Small intestine (tissue), 7 donors: ENCODE results near the gene UBR4. TPM values are rescaled to one million over a fixed set of nuclear protein-coding genes. Genes with fewer than 3 reads are reported as not detected.

Experiments used
- DNase-seq, 2 donors: peaks; one replicate each; pipeline versions ENCODE4 v3.0.0 to v3.0.0-alpha.2; 2013
- FAIRE-seq: peaks from 2 replicates; lab custom pipeline; 2012; peaks lifted over from hg19 to GRCh38; lab: Jason Lieb, UNC
- H3K27ac ChIP-seq, 3 donors: one replicate each; pipeline ENCODE4 v1.5.1; 2013; ENCODE audit warnings: low read length in 2 of 3, mild to moderate bottlenecking in 2 of 3, control low read depth in 1 of 3, inconsistent platforms in 1 of 3, low read depth in 1 of 3, moderate library complexity in 1 of 3
- H3K27me3 ChIP-seq, 3 donors: one replicate each; pipeline ENCODE4 v1.6.1; 2013; ENCODE audit warnings: low read length in 3 of 3, inconsistent platforms in 1 of 3; ENCODE audit not compliant: control insufficient read depth in 3 of 3, insufficient read depth in 3 of 3
- H3K36me3 ChIP-seq, 3 donors: one replicate each; pipeline ENCODE4 v1.6.1; 2013; ENCODE audit warnings: low read length in 3 of 3, inconsistent platforms in 1 of 3, low read depth in 1 of 3, mild to moderate bottlenecking in 1 of 3, moderate library complexity in 1 of 3; ENCODE audit not compliant: control insufficient read depth in 3 of 3, insufficient read depth in 2 of 3
- H3K4me1 ChIP-seq, 3 donors: one replicate each; pipeline ENCODE4 v1.6.1; 2013; ENCODE audit warnings: low read length in 2 of 3, inconsistent platforms in 1 of 3, low read depth in 1 of 3, mild to moderate bottlenecking in 1 of 3, moderate library complexity in 1 of 3; ENCODE audit not compliant: control insufficient read depth in 3 of 3, insufficient read depth in 2 of 3
- H3K4me3 ChIP-seq, 3 donors: one replicate each; pipeline ENCODE4 v1.5.1; 2013; ENCODE audit warnings: low read length in 3 of 3, control low read depth in 1 of 3, inconsistent platforms in 1 of 3, low read depth in 1 of 3, mild to moderate bottlenecking in 1 of 3, moderate library complexity in 1 of 3
- H3K9me3 ChIP-seq, 2 donors: one replicate each; pipeline ENCODE4 v1.6.1; 2013; ENCODE audit warnings: low read depth in 1 of 2, low read length in 1 of 2; ENCODE audit not compliant: control insufficient read depth in 2 of 2, insufficient read depth in 1 of 2
- WGBS, 3 donors: extraction: QIAGEN DNeasy Blood & Tissue Kit; methylation state at CpG; one replicate each; pipeline ENCODE4 v1.1.7; 2013; 5-methylcytosine and 5-hydroxymethylcytosine counted together
- polyA plus RNA-seq, 4 donors: library from polyadenylated mRNA; stranded (reverse) in 3 of 4; unstranded in 1 of 4; fragments of 200-250 nt in 3 of 4; fragments of 120-200 nt in 1 of 4; gene quantifications; one replicate each; pipeline versions ENCODE4 v1.2.1 to v1.2.3, GENCODE V29; 2013
- donor health status: healthy with polysubstance abuse.
- donor health status: control.
- donor health status: control.
- donor health status: Bipolar disorder and iron deficiency.
- donor health status: healthy.

The UBR4 gene
- polyA plus RNA-seq, 4 donors = 85.9 to 275 (median 143) TPM

DNA sequence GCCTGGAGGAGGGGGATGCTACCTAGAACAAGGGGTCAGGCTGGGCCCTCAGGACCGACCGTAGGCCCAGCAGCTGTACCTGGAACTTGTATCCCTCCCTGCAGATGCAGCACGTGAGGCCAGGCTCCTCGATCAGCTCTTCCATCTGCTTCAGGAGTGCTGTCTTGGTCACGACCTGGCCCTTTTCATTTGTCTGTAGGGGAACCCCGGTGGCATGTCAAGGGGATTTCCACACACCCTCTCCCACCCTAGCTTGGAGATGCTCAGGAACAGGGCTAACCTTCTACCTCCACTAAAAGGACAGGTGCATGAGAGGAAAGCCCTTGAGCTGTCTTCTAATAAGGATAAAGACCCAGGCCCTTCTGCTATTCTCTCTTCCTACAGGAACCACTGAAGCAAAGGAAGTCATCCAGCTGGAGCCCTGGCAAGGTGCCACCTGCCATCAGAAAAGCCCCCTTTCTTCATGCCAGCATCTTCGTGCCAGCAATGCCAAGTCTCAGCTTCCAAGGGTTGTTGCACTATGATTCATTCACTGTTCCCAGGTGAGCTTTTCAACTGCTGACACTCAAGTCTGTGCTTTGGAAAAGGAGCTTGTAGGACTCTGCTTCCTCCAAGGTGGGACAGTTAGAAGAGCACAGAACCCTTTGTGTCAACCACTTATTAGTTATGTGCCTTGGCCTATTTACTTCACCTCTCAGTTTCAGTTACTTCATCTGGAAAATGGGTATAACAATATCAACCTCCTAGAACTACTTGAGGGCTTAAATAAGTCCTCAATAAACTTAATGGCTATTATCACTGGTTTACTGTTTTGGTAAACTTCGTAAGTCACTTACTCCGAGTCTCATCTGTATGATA lies 122.1 kb downstream of the UBR4 start:
- DNase-seq (no peak), FAIRE-seq (no peak)
- WGBS, 3 donors = 74 to 80% (median 76%) methylated on average over 9 of the region's 9 CpGs
- Histone ChIP-seq H3K4me1 (peaks cover 0 to 5% (median 0%) of the 10 kb centered on the region in 3 donors), H3K4me3 (no peak overlapping the region), H3K36me3 (peaks cover 39 to 77% (median 62%) of the 10 kb centered on the region in 3 donors), H3K9me3 (no peaks in the 10 kb centered on the region), H3K27ac (no peak overlapping the region), H3K27me3 (no peaks in the 10 kb centered on the region)

DNA sequence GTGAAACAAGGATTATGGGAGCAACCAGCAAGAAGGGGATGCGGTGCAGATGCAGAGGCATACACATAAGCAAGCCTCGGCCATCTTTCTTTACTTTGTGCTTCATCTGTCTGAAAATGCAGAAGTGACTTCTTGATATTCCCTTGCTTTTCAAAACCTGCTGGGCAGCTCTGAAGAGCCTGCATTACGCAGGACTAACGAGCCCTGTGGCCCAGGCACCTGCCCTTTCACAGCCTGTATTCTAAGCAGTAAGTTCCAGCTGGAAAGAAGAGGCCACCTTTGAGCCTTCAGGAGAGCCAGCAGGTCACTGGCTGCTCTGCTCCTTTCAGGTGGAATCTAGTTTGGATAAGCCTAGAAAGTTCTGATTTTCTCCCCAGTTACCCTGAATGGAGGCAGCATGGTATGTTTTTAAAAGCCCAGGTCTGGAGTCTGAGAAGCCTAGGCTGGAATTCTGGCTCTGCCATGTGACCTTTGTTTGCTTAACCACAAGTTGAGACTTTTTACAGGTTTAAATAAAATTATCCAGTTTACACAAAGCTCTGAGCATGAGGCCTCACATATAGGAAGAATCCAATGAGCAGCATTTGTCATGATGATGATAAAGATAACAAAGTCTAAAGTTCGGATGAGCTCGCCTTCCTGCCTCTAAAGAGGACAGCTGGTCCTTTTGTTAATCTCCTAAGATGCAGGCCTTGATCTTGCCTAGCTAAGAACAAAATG lies 122.9 kb downstream of the UBR4 start:
- WGBS, 3 donors = 61 to 79% (median 75%) methylated on average over 6 of the region's 6 CpGs
- Histone ChIP-seq H3K9me3 (no peaks in the 10 kb centered on the region), H3K27ac (peak overlapping the region in 1 of 3 donors; percentile 6), H3K27me3 (no peaks in the 10 kb centered on the region), H3K4me1 (peaks cover 0 to 5% (median 0%) of the 10 kb centered on the region in 3 donors), H3K4me3 (no peak overlapping the region), H3K36me3 (peaks cover 31 to 77% (median 62%) of the 10 kb centered on the region in 3 donors)
- DNase-seq = peak in 1 of 2 donors; percentile 54
- FAIRE-seq = no peak

DNA sequence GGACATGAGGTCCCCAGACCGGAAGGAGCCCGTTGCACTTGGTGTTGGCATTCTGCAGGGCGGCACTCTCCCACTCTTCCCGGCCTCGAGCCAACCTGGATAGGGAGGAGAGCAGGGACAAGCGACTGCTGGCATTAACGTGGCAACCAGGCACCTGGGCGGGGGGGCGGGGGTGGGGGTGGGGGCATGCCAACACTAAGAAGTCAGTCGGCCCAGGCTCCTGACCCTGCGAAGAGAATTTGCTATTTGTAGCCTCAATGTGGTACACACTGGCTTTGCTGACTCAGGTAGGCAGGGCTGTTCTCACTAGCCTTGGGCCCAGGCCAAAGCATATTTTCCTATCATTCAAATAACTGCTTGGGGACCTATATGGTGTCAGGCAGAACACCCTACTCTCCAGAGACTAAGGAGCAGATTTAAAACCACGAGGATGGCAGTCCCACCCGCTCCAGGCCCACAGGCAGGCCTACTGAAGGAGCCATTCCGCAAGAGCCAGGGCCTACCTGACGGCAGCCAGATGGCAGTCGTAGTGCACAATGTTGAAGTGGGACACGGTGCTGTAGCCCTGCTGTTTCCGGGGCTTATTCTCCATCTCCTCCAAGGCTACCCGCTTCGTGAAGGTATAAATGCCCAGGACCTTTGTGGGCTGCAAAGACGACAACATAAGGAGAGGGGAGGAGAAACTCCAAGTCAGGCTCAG lies 123.7 kb downstream of the UBR4 start:
- Histone ChIP-seq H3K27me3 (no peaks in the 10 kb centered on the region), H3K36me3 (peaks cover 30 to 82% (median 64%) of the 10 kb centered on the region in 3 donors), H3K27ac (no peak overlapping the region), H3K4me3 (no peak overlapping the region), H3K4me1 (peaks cover 0 to 8% (median 0%) of the 10 kb centered on the region in 3 donors), H3K9me3 (no peaks in the 10 kb centered on the region)
- FAIRE-seq (no peak), DNase-seq (no peak)
- WGBS, 3 donors = 86 to 94% (median 90%) methylated on average over 21 of the region's 21 CpGs

DNA sequence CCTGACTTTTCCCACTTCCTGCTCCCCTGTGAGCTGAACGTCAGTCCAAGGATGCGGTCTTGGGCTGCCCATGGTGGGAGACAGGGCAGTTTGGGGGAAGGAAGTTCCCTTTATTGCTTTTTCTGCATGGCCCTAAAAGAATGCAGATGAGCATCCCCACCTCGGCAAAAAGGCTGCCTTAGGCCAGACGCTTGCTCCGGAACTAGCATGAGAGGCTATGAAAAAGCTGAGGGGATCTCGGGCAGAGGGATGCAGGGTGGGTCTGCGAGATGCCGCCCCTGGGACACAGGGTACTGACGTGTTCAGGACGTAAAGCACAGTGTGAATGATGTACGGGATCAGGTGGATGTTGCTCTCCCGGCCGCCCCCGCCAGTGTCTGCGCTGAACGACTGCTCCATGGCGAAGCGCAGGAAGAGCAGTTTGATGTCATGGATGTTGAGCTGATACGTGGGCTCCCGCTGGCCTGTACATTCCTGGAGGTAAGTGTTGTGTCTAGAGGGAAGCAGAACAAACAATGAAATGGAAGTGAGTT lies 125.8 kb downstream of the UBR4 start:
- Histone ChIP-seq H3K9me3 (no peaks in the 10 kb centered on the region), H3K27me3 (no peaks in the 10 kb centered on the region), H3K27ac (no peak overlapping the region), H3K36me3 (peaks cover 29 to 93% (median 56%) of the 10 kb centered on the region in 3 donors), H3K4me1 (peaks cover 0 to 22% (median 5%) of the 10 kb centered on the region in 3 donors), H3K4me3 (no peak overlapping the region)
- DNase-seq (no peak), FAIRE-seq (no peak)
- WGBS, 3 donors = 90 to 96% (median 94%) methylated on average over 20 of the region's 20 CpGs

DNA sequence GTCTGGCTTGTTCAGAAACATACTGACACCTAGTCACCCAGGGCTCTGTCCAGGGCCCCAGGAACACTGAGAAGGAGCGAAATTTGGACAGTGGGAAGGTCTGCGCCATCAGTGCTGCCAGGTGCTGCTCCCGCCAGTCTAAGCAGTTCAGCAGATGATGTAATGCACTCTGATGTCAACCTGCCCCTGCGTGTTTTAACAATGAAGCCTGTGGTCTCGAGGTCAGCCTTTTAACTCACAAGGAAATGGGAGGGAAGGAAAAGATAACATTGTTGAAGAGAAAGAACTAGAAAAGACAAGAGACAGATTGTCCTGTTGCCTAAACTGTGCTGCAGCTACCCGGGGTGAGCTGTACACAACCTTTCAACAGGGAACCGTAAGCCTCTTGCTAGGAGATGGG lies 127.0 kb downstream of the UBR4 start:
- peaks cover 25 to 91% (median 56%) of the 10 kb centered on the region in 3 donors for H3K36me3 ChIP-seq
- WGBS, 3 donors = 49 to 68% (median 62%) methylated on average over 7 of the region's 7 CpGs
- DNase-seq = no peak
- H3K4me3 ChIP-seq = no peak overlapping the region
- no peaks in the 10 kb centered on the region for H3K9me3 ChIP-seq
- H3K27ac ChIP-seq = no peak overlapping the region
- no peaks in the 10 kb centered on the region for H3K27me3 ChIP-seq
- no peak for FAIRE-seq
- H3K4me1 ChIP-seq = peaks cover 0 to 23% (median 5%) of the 10 kb centered on the region in 3 donors

DNA sequence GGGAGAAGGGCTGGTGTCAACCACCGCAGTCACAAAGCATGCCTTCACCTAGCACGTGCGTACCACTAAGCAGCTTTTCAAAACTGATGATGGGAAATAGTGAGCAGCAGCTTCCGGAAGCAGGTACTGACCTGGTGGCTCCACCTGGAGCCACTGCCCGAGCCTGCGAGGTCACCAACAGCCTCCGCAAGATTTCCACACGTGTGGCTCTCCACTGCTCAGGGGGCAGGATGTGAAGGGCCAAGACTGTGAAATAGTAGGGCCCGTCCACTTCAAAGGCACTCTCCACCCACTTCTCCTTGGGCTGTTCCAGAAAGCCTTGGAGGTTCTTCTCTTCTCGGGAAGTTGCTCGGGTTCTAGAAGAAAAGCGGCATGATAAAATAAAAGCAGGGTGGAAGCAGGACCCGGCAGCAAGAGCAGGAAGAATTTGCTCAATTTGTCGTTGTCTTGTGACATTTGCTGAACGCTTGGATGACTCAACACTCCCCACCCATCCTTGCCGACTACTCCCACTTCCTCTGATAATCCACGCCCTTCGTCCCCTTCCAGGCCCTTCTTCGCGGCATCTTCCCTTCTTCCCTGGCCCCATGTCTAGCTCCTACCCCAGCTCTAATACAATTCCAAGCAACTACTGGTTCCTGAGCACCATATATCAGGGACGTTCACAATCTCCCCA lies 128.7 kb downstream of the UBR4 start:
- peak; percentile 59 to 60 for DNase-seq
- Histone ChIP-seq H3K36me3 (peaks cover 27 to 91% (median 50%) of the 10 kb centered on the region in 3 donors), H3K27me3 (no peaks in the 10 kb centered on the region), H3K4me1 (peaks cover 0 to 23% (median 5%) of the 10 kb centered on the region in 3 donors), H3K9me3 (no peaks in the 10 kb centered on the region), H3K4me3 (no peak overlapping the region), H3K27ac (peak overlapping the region; percentile 6 to 50 (median 18))
- 62 to 73% (median 64%) methylated on average over 21 of the region's 21 CpGs for WGBS, 3 donors
- no peak for FAIRE-seq

DNA sequence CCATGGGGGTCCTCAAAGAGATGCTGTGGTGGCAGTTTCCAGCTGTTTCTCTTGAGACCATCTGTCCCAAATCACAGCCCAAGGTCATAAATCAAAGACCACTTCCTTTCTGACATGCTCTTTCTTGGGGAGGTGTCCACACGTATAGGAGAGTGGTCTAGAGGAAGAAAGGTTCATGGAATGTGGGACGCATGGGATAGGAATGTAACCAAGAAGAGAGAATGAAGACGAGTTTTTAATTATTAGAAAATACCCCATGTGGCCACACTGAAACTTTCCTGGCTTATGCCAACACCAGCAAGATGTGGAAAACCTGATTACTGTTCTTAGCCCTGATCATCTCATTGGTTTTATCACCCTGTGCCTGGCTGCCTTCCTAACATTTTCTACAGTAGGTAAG lies 129.3 kb downstream of the UBR4 start:
- Histone ChIP-seq H3K9me3 (no peaks in the 10 kb centered on the region), H3K4me3 (no peak overlapping the region), H3K36me3 (peaks cover 27 to 92% (median 53%) of the 10 kb centered on the region in 3 donors), H3K27ac (peak overlapping the region in 1 of 3 donors; percentile 50), H3K27me3 (no peaks in the 10 kb centered on the region), H3K4me1 (peaks cover 0 to 23% (median 5%) of the 10 kb centered on the region in 3 donors)
- FAIRE-seq (no peak), DNase-seq (no peak)
- 82 to 96% (median 91%) methylated on average over 3 of the region's 3 CpGs for WGBS, 3 donors
